ENCODE measurements around the gene SLIT3.

Gene SLIT3

GRCh38 chr5:169062690-169063089, 238.2 kb downstream of the SLIT3 start:
- no peak overlapping the region for H3K27ac ChIP-seq (ENCODE audit: low read depth, low read length)
- H3K27me3 ChIP-seq (ENCODE audit: control insufficient read depth in 1 of 2, insufficient read depth in 2 of 2, low read length in 2 of 2): peaks cover 11 to 19% of the 10 kb centered on the region in 2 donors
- no peak overlapping the region for H3K4me3 ChIP-seq (ENCODE audit: low read depth in 1 of 2, low read length in 2 of 2)
- no peaks in the 10 kb centered on the region for H3K36me3 ChIP-seq (ENCODE audit: control insufficient read depth in 1 of 2, insufficient read depth in 2 of 2, low read length in 2 of 2)
- no peak overlapping the region for H3K9ac ChIP-seq (ENCODE audit: low read depth in 1 of 2, low read length in 2 of 2)
- no peaks in the 10 kb centered on the region for H3K9me3 ChIP-seq (ENCODE audit: control insufficient read depth in 1 of 2, low read length in 2 of 2)
- peaks cover 0 to 9% of the 10 kb centered on the region in 2 donors for H3K4me1 ChIP-seq (ENCODE audit: control insufficient read depth in 1 of 2, insufficient read depth in 2 of 2, low read length in 2 of 2)

DNA sequence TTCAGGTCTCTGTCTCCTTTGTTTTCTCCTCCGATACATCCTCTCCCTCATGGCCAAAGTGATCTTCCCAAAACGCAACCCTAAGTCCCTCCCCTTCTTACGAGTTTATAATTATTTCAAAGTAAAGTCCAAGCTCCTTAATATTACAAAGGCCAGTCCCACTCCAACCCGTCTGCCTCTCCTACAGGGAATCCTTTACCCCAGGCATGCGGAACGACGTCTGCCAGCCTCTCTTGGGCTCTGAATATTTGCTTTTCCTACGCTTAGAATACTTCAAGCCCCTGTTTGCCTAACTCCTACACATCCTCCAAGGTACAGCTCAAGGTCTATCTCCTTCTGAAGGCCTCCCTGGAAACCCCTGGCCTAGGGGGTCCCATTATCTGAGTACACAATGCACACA, 246.4 kb downstream of the SLIT3 start:
- Histone ChIP-seq H3K9ac (ENCODE audit: low read depth in 1 of 2, low read length in 2 of 2) (no peak overlapping the region), H3K27me3 (ENCODE audit: control insufficient read depth in 1 of 2, insufficient read depth in 2 of 2, low read length in 2 of 2) (no peaks in the 10 kb centered on the region), H3K27ac (ENCODE audit: low read depth, low read length) (no peak overlapping the region), H3K36me3 (ENCODE audit: control insufficient read depth in 1 of 2, insufficient read depth in 2 of 2, low read length in 2 of 2) (no peaks in the 10 kb centered on the region), H3K4me3 (ENCODE audit: low read depth in 1 of 2, low read length in 2 of 2) (no peak overlapping the region), H3K4me1 (ENCODE audit: control insufficient read depth in 1 of 2, insufficient read depth in 2 of 2, low read length in 2 of 2) (no peaks in the 10 kb centered on the region), H3K9me3 (ENCODE audit: control insufficient read depth in 1 of 2, low read length in 2 of 2) (no peaks in the 10 kb centered on the region)

DNA sequence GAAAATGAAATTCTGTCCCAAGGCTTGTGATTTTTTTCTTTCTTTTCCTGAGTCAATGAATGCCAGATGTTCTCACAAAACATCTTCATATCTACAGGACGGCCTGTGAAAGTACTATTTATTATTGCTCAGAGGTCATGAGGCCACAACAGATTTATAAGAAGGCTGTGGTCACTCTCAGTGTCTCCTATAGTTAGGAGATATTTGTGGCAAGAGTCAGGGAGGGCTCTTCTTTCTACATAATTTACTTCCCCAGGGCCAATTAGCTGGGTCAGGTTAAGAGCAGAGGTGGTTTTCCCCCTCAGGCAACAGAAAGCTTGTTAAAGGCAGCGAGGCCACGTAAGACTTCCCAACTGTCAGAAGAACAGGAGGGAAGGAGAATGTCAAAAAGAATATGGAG, 248.7 kb downstream of the SLIT3 start:
- no peak overlapping the region for H3K4me3 ChIP-seq (ENCODE audit: low read depth in 1 of 2, low read length in 2 of 2)
- H3K9ac ChIP-seq (ENCODE audit: low read depth in 1 of 2, low read length in 2 of 2): no peak overlapping the region
- H3K27me3 ChIP-seq (ENCODE audit: control insufficient read depth in 1 of 2, insufficient read depth in 2 of 2, low read length in 2 of 2): no peaks in the 10 kb centered on the region
- no peak overlapping the region for H3K27ac ChIP-seq (ENCODE audit: low read depth, low read length)
- no peaks in the 10 kb centered on the region for H3K9me3 ChIP-seq (ENCODE audit: control insufficient read depth in 1 of 2, low read length in 2 of 2)
- H3K36me3 ChIP-seq (ENCODE audit: control insufficient read depth in 1 of 2, insufficient read depth in 2 of 2, low read length in 2 of 2): no peaks in the 10 kb centered on the region
- H3K4me1 ChIP-seq (ENCODE audit: control insufficient read depth in 1 of 2, insufficient read depth in 2 of 2, low read length in 2 of 2): no peaks in the 10 kb centered on the region

DNA sequence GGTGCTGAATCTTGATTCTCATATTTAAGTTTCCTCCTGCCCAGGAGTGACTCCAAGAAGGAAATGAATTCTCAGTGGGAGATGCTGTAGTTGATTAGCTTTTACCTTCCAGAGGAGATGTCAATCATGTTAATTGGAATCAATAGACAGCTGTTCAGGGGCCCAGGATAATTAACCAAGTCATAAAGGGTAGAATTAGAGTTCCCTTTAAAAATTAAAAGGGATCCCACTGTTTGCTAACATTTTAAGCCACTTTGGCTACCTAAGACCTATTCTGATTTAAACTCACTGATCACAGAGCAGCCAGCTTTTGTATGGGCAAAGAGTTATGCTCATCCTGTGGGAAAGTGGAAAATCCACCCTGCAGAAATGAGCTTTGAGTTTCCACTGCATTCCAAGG, 249.6 kb downstream of the SLIT3 start:
- no peaks in the 10 kb centered on the region for H3K4me1 ChIP-seq (ENCODE audit: control insufficient read depth in 1 of 2, insufficient read depth in 2 of 2, low read length in 2 of 2)
- H3K36me3 ChIP-seq (ENCODE audit: control insufficient read depth in 1 of 2, insufficient read depth in 2 of 2, low read length in 2 of 2): no peaks in the 10 kb centered on the region
- H3K9ac ChIP-seq (ENCODE audit: low read depth in 1 of 2, low read length in 2 of 2): no peak overlapping the region
- no peaks in the 10 kb centered on the region for H3K27me3 ChIP-seq (ENCODE audit: control insufficient read depth in 1 of 2, insufficient read depth in 2 of 2, low read length in 2 of 2)
- no peak overlapping the region for H3K4me3 ChIP-seq (ENCODE audit: low read depth in 1 of 2, low read length in 2 of 2)
- no peak overlapping the region for H3K27ac ChIP-seq (ENCODE audit: low read depth, low read length)
- no peaks in the 10 kb centered on the region for H3K9me3 ChIP-seq (ENCODE audit: control insufficient read depth in 1 of 2, low read length in 2 of 2)

DNA sequence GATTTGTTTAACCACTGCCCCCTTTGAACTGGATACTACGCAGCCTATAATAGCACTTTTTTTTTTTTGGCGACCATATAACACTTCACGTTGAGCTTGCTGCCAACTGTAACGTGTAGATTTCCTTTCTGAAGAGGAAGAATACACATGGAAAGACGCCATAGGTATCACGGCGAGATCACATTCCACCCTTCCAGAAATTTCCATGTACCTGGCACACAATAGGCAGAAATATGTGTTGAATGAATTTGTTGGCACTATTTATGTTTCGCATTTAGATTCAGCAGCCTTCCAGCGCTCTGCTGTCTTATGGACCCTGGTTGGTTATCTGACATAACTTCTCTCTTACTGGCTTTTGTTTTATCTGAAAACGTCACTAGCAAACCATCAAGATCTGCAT, 250.3 kb downstream of the SLIT3 start:
- no peak overlapping the region for H3K4me3 ChIP-seq (ENCODE audit: low read depth in 1 of 2, low read length in 2 of 2)
- H3K36me3 ChIP-seq (ENCODE audit: control insufficient read depth in 1 of 2, insufficient read depth in 2 of 2, low read length in 2 of 2): no peaks in the 10 kb centered on the region
- H3K4me1 ChIP-seq (ENCODE audit: control insufficient read depth in 1 of 2, insufficient read depth in 2 of 2, low read length in 2 of 2): no peaks in the 10 kb centered on the region
- no peaks in the 10 kb centered on the region for H3K9me3 ChIP-seq (ENCODE audit: control insufficient read depth in 1 of 2, low read length in 2 of 2)
- no peaks in the 10 kb centered on the region for H3K27me3 ChIP-seq (ENCODE audit: control insufficient read depth in 1 of 2, insufficient read depth in 2 of 2, low read length in 2 of 2)
- no peak overlapping the region for H3K27ac ChIP-seq (ENCODE audit: low read depth, low read length)
- no peak overlapping the region for H3K9ac ChIP-seq (ENCODE audit: low read depth in 1 of 2, low read length in 2 of 2)

DNA sequence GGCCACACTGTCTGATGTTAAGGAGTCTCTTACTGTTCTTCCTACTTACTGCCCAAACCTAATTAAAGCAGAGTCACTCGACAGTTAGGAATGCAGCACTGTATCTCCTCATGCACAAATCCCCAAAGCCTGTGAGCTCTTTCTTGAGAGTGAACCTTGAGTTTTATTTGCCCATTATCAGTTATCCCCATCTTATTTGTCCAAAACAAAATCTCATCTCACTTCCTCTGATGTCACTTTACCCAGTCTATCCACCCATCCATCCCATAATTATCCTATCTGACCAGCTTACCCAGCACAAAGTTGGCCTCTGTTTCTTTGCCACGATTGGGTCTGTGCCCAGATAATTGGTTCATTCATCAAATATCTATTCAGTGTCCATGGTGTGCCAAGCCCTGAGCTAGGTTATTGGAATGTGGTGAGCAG, 250.8 kb downstream of the SLIT3 start:
- Histone ChIP-seq H3K9me3 (ENCODE audit: control insufficient read depth in 1 of 2, low read length in 2 of 2) (no peaks in the 10 kb centered on the region), H3K4me1 (ENCODE audit: control insufficient read depth in 1 of 2, insufficient read depth in 2 of 2, low read length in 2 of 2) (no peaks in the 10 kb centered on the region), H3K9ac (ENCODE audit: low read depth in 1 of 2, low read length in 2 of 2) (no peak overlapping the region), H3K27me3 (ENCODE audit: control insufficient read depth in 1 of 2, insufficient read depth in 2 of 2, low read length in 2 of 2) (no peaks in the 10 kb centered on the region), H3K36me3 (ENCODE audit: control insufficient read depth in 1 of 2, insufficient read depth in 2 of 2, low read length in 2 of 2) (no peaks in the 10 kb centered on the region), H3K27ac (ENCODE audit: low read depth, low read length) (no peak overlapping the region), H3K4me3 (ENCODE audit: low read depth in 1 of 2, low read length in 2 of 2) (no peak overlapping the region)

DNA sequence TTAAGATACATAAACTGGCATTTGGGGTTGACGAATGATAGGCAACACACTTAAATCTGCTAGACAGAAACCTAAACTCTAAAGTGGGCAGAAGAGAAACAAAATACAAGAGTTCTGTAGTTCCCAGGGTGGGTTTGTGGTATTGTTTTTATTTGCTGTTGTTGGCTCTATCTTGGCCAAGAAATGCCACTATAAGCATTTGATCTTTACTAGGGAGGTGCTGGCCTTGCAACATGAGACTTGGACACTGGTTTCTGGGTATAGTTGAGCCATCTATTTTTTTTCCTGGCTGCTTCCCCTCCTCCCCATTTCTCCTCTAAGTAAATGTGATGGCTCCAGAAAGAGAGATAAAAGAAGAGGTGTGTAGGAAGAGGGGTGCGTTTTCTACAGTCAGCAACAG, 251.2 kb downstream of the SLIT3 start:
- Histone ChIP-seq H3K9ac (ENCODE audit: low read depth in 1 of 2, low read length in 2 of 2) (no peak overlapping the region), H3K27ac (ENCODE audit: low read depth, low read length) (no peak overlapping the region), H3K4me1 (ENCODE audit: control insufficient read depth in 1 of 2, insufficient read depth in 2 of 2, low read length in 2 of 2) (no peaks in the 10 kb centered on the region), H3K27me3 (ENCODE audit: control insufficient read depth in 1 of 2, insufficient read depth in 2 of 2, low read length in 2 of 2) (no peaks in the 10 kb centered on the region), H3K36me3 (ENCODE audit: control insufficient read depth in 1 of 2, insufficient read depth in 2 of 2, low read length in 2 of 2) (no peaks in the 10 kb centered on the region), H3K4me3 (ENCODE audit: low read depth in 1 of 2, low read length in 2 of 2) (no peak overlapping the region), H3K9me3 (ENCODE audit: control insufficient read depth in 1 of 2, low read length in 2 of 2) (no peaks in the 10 kb centered on the region)

DNA sequence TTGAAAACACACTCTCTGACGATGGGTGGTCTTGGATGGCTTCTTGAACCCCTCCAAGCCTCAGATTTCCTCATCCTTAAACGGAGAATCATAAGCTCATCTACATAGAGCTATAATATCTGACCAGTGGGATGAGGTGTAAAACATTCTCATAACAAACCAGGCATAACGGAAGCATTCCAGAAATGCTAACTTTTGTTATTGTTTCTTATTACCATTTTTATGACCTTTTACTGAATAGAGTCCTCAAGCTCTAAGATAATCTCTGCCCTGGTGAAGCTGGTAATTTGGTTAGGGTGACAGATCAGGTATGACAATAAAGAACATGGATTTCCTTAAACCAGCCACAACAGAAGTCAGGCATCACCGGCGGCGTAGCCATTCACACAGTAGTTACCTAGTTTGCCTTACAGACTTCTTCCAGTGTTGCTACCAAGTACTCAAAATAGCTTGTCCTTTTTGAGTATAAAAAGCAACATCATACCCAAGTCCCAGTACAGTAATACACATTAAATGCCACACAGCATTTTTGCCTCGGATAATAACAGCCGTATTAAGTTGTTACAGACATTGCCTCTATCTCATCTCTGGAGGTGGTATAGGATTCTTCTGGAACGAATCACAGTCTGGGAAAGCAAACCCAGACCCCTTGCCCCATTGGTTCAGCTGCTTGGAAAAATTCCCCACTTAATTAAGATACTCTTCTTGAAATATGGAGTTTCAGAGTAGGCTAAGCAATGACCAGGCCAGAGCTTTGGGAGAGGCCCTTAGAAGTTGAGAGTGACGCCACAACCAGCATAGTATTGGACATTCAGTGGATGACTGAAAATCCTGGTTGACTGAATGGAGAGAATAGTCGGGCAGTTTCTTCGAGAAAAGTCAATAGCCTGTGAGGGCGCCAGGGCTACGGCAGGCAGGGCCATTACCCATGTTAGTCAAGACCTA, 252.5 kb downstream of the SLIT3 start:
- Histone ChIP-seq H3K36me3 (ENCODE audit: control insufficient read depth in 1 of 2, insufficient read depth in 2 of 2, low read length in 2 of 2) (no peaks in the 10 kb centered on the region), H3K4me1 (ENCODE audit: control insufficient read depth in 1 of 2, insufficient read depth in 2 of 2, low read length in 2 of 2) (no peaks in the 10 kb centered on the region), H3K27ac (ENCODE audit: low read depth, low read length) (no peak overlapping the region), H3K9ac (ENCODE audit: low read depth in 1 of 2, low read length in 2 of 2) (no peak overlapping the region), H3K9me3 (ENCODE audit: control insufficient read depth in 1 of 2, low read length in 2 of 2) (no peaks in the 10 kb centered on the region), H3K27me3 (ENCODE audit: control insufficient read depth in 1 of 2, insufficient read depth in 2 of 2, low read length in 2 of 2) (no peaks in the 10 kb centered on the region), H3K4me3 (ENCODE audit: low read depth in 1 of 2, low read length in 2 of 2) (no peak overlapping the region)

- Histone ChIP-seq H3K4me1 (ENCODE audit: control insufficient read depth in 1 of 2, insufficient read depth in 2 of 2, low read length in 2 of 2) (no peaks in the 10 kb centered on the region), H3K27me3 (ENCODE audit: control insufficient read depth in 1 of 2, insufficient read depth in 2 of 2, low read length in 2 of 2) (no peaks in the 10 kb centered on the region), H3K4me3 (ENCODE audit: low read depth in 1 of 2, low read length in 2 of 2) (no peak overlapping the region), H3K36me3 (ENCODE audit: control insufficient read depth in 1 of 2, insufficient read depth in 2 of 2, low read length in 2 of 2) (no peaks in the 10 kb centered on the region), H3K9me3 (ENCODE audit: control insufficient read depth in 1 of 2, low read length in 2 of 2) (no peaks in the 10 kb centered on the region), H3K27ac (ENCODE audit: low read depth, low read length) (no peak overlapping the region), H3K9ac (ENCODE audit: low read depth in 1 of 2, low read length in 2 of 2) (no peak overlapping the region)
These were observed 256.0 kb downstream of the SLIT3 start for GRCh38 chr5:169044962-169045361.

GRCh38 chr5:169041180-169041579, 259.8 kb downstream of the SLIT3 start:
- H3K9ac ChIP-seq (ENCODE audit: low read depth in 1 of 2, low read length in 2 of 2): no peak overlapping the region
- no peak overlapping the region for H3K4me3 ChIP-seq (ENCODE audit: low read depth in 1 of 2, low read length in 2 of 2)
- H3K4me1 ChIP-seq (ENCODE audit: control insufficient read depth in 1 of 2, insufficient read depth in 2 of 2, low read length in 2 of 2): no peaks in the 10 kb centered on the region
- H3K27me3 ChIP-seq (ENCODE audit: control insufficient read depth in 1 of 2, insufficient read depth in 2 of 2, low read length in 2 of 2): no peaks in the 10 kb centered on the region
- no peak overlapping the region for H3K27ac ChIP-seq (ENCODE audit: low read depth, low read length)
- no peaks in the 10 kb centered on the region for H3K36me3 ChIP-seq (ENCODE audit: control insufficient read depth in 1 of 2, insufficient read depth in 2 of 2, low read length in 2 of 2)
- H3K9me3 ChIP-seq (ENCODE audit: control insufficient read depth in 1 of 2, low read length in 2 of 2): no peaks in the 10 kb centered on the region
